SJSA1 (cell line): ENCODE results near the gene TIMELESS. TPM values are rescaled to one million over a fixed set of nuclear protein-coding genes. Genes with fewer than 3 reads are reported as not detected.
"Not testable (repeated sequence)": the region's sequence is repeated elsewhere in the genome, so short reads cannot be mapped to it uniquely, and the experiment has no call there.

Experiments used
- DNase-seq, 2 experiments: peaks; one replicate each; pipeline ENCODE4 v3.0.0-alpha.2; 2015 to 2020; ENCODE audit warnings: low spot score in 2 of 2, low read depth in 1 of 2
- H3K27ac ChIP-seq: fragments of 250-450 bp; sonication (Bioruptor Pico); 2 replicates; pipeline ENCODE4 v1.5.1; 2020; ENCODE audit warnings: mild to moderate bottlenecking, moderate library complexity
- H3K27me3 ChIP-seq: fragments of 250-450 bp; sonication (Bioruptor Pico); replicated peaks from 2 replicates; pipeline ENCODE4 v1.5.1; 2020; ENCODE audit warnings: mild to moderate bottlenecking, moderate library complexity
- H3K36me3 ChIP-seq: fragments of 250-450 bp; sonication (Bioruptor Pico); 2 replicates; pipeline ENCODE4 v1.5.1; 2020; ENCODE audit warnings: mild to moderate bottlenecking
- H3K4me1 ChIP-seq: fragments of 250-450 bp; sonication (Bioruptor Pico); replicated peaks from 2 replicates; pipeline ENCODE4 v1.6.1; 2021; ENCODE audit warnings: mild to moderate bottlenecking
- H3K4me3 ChIP-seq: fragments of 250-450 bp; sonication (Bioruptor Pico); 2 replicates; pipeline ENCODE4 v1.5.1; 2020; ENCODE audit warnings: mild to moderate bottlenecking
- H3K9me3 ChIP-seq: fragments of 250-450 bp; sonication (Bioruptor Pico); replicated peaks from 2 replicates; pipeline ENCODE4 v1.5.1; 2020; ENCODE audit warnings: mild to moderate bottlenecking
- total RNA-seq: library from RNA; depleted of rRNA; stranded (reverse); fragments of >200 nt; shearing (Covaris generic); gene quantifications from 2 replicates; pipeline ENCODE4 v1.2.3, GENCODE V29; 2014

The TIMELESS gene
- total RNA-seq, 1 experiment from 2014 or later: 11.9 TPM

DNA sequence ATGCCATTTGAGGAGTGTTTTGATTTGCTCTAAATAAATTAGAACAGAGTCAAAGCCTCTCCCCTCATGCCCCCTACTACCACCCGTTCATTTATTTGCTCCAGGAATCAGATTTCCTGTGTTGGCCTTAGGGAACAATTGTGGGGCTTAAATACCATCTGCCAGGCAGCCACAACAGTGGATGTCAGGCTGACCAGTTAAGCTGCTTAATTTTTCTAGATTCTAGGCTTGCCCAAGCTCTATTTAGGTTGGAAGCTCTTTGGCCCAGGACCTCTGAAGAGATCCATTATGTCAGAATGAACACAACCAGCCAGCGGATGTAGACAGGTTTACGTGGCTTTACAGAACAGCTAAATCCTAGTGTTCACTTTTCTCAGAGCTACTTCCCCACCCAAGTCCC lies 1.0 kb upstream of the TIMELESS start:
- DNase-seq: no peak
- Histone ChIP-seq H3K27ac (0 out of 2 replicates have a peak overlapping the region, but pooled peaks have one; percentile 7), H3K4me3 (no peak overlapping the region), H3K36me3 (peaks cover 6% of the 10 kb centered on the region; the same call in 1 of the 2 replicates), H3K9me3 (no peaks in the 10 kb centered on the region), H3K4me1 (peaks cover 10% of the 10 kb centered on the region), H3K27me3 (no peaks in the 10 kb centered on the region)

DNA sequence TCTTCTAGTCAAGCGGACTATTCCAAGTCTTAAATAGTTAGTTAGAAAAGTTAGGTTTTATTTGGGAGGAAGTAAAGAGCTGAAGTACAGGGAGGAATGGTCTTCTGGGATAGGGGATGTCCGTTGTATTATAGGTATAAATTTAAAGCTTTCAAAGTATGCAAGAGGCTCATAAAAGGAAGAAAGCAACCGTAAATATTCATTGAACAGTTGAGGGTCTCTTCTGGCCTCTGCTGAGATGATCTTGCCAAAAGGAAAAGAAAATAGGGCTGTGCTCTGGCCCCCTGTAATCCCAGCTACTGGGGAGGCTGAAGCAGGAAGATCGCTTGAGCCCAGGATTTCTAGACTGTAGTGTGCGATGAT lies 377 bp upstream of the TIMELESS start:
- Histone ChIP-seq H3K27ac (peak overlapping the region; percentile 85), H3K9me3 (no peaks in the 10 kb centered on the region), H3K4me3 (peak overlapping the region; percentile 62), H3K4me1 (peaks cover 10% of the 10 kb centered on the region), H3K36me3 (peaks cover 6% of the 10 kb centered on the region; the same call in 1 of the 2 replicates), H3K27me3 (no peaks in the 10 kb centered on the region)
- no peak for DNase-seq

- not testable (repeated sequence) for H3K9me3 ChIP-seq, H3K4me1 ChIP-seq, H3K36me3 ChIP-seq
Measured at GRCh38 chr12:56443208-56443607, 6.0 kb downstream of the TIMELESS start.

DNA sequence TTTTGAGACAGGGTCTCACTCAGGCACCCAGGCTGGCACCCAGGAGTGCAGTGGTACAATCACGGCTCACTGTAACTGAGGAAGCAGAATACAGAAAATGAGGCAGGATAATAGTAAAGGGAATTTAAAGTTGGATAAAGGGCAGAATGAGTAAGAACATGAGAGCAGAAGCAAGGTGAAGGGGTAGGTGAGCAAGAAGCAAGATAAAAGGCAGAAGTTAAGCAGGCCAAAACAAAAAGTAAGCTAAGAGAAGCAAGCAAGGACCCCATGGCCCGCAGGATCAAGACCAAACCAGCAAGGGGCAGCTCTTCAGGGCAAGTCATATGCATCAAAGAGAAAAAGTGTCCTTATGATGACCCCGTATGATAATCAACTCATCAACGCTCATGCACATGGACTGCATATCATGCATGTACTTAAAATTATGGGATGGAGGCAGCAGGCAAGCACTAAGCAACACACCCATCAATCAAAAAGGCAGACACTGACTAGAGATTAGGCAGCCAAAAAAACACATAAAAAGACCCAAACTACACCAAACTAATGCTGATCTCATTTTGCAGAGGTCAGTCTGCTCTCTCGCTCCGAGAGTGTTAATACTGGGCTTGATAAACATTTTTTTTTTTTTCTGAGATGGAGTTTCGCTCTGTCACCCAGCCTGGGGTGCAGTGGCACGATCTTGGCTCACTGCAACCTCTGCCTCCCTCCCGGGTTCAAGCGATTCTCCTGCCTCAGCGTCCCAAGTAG lies 11.6 kb downstream of the TIMELESS start:
- Histone ChIP-seq H3K27me3 (no peaks in the 10 kb centered on the region), H3K4me1 (no peaks in the 10 kb centered on the region), H3K27ac (no peak overlapping the region), H3K9me3 (no peaks in the 10 kb centered on the region), H3K4me3 (no peak overlapping the region), H3K36me3 (peaks cover 11% of the 10 kb centered on the region)
- no peak for DNase-seq

More at GRCh38 chr12:56443208-56443607, 6.0 kb downstream of the TIMELESS start:
- not testable (repeated sequence) for H3K27me3 ChIP-seq, H3K4me3 ChIP-seq, DNase-seq, H3K27ac ChIP-seq

GRCh38 chr12:56434828-56435227 lies 14.4 kb downstream of the TIMELESS start:
- Histone ChIP-seq H3K4me3 (no peak overlapping the region), H3K9me3 (no peaks in the 10 kb centered on the region)
- no peak for DNase-seq

GRCh38 chr12:56431850-56432249 lies 17.4 kb downstream of the TIMELESS start:
- H3K27me3 ChIP-seq: no peaks in the 10 kb centered on the region
- DNase-seq: no peak
- peaks cover 49% of the 10 kb centered on the region for H3K36me3 ChIP-seq
- H3K27ac ChIP-seq: no peak overlapping the region
- H3K4me3 ChIP-seq: no peak overlapping the region
- H3K4me1 ChIP-seq: peaks cover 4% of the 10 kb centered on the region
- no peaks in the 10 kb centered on the region for H3K9me3 ChIP-seq

More at GRCh38 chr12:56434828-56435227, 14.4 kb downstream of the TIMELESS start:
- H3K27me3 ChIP-seq: no peaks in the 10 kb centered on the region
- peaks cover 31% of the 10 kb centered on the region for H3K36me3 ChIP-seq
- peaks cover 4% of the 10 kb centered on the region for H3K4me1 ChIP-seq
- no peak overlapping the region for H3K27ac ChIP-seq

- Histone ChIP-seq H3K27me3 (no peaks in the 10 kb centered on the region), H3K27ac (no peak overlapping the region), H3K4me3 (no peak overlapping the region), H3K36me3 (peaks cover 50% of the 10 kb centered on the region), H3K4me1 (peaks cover 4% of the 10 kb centered on the region), H3K9me3 (no peaks in the 10 kb centered on the region)
- DNase-seq: no peak
Measured at GRCh38 chr12:56431288-56431687, 17.9 kb downstream of the TIMELESS start.

GRCh38 chr12:56425940-56426438 lies 23.2 kb downstream of the TIMELESS start:
- no peak for DNase-seq
- Histone ChIP-seq H3K36me3 (peaks cover 72% of the 10 kb centered on the region), H3K27ac (no peak overlapping the region), H3K27me3 (no peaks in the 10 kb centered on the region), H3K9me3 (no peaks in the 10 kb centered on the region), H3K4me1 (no peaks in the 10 kb centered on the region), H3K4me3 (no peak overlapping the region)

GRCh38 chr12:56425193-56425592 lies 24.0 kb downstream of the TIMELESS start:
- Histone ChIP-seq H3K27ac (no peak overlapping the region), H3K4me3 (no peak overlapping the region), H3K4me1 (no peaks in the 10 kb centered on the region), H3K27me3 (no peaks in the 10 kb centered on the region), H3K36me3 (peaks cover 70% of the 10 kb centered on the region), H3K9me3 (no peaks in the 10 kb centered on the region)
- DNase-seq: no peak

DNA sequence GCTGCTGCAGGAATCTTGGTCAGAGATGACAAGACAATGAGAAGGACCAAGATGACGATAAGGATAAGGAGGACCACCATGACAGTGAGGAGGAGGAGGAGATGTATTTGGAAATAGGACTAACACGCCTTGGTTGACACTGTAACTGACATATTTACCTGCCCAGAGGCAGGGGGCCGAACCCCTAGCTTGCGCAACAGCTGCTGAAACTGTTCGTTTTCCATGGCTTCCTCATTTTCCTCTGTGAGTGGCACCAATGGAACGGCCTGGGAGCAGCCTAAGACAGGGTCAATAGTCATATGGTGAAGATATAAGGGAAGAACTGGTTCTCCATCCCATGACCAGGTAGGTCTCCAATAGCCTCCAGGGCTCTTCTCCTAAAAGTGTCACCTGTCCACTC lies 28.8 kb downstream of the TIMELESS start:
- Histone ChIP-seq H3K4me3 (no peak overlapping the region), H3K36me3 (peaks cover 70% of the 10 kb centered on the region), H3K9me3 (no peaks in the 10 kb centered on the region), H3K4me1 (no peaks in the 10 kb centered on the region), H3K27me3 (no peaks in the 10 kb centered on the region), H3K27ac (no peak overlapping the region)
- no peak for DNase-seq

DNA sequence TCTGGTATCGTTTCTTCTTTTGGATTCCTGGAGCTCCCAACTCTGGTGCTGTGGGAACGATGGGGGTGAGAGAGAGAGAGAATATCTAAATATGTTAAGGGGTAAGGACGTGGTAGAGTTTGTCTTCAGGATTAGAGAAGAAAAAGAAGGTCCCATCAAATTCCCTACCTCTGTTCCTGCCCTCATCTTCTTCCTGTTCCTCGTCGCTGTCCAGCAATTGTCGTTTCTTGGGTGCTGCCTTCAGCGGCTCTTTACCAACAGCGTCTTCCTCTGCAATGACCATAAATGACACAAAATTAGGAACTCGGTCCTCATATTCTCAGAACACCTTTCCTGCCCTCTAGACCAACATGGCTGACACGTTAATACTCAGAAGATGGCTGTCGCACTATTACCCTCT lies 31.5 kb downstream of the TIMELESS start:
- DNase-seq: no peak
- H3K27ac ChIP-seq: no peak overlapping the region
- no peaks in the 10 kb centered on the region for H3K4me1 ChIP-seq
- H3K36me3 ChIP-seq: peaks cover 50% of the 10 kb centered on the region
- no peak overlapping the region for H3K4me3 ChIP-seq
- H3K9me3 ChIP-seq: no peaks in the 10 kb centered on the region
- H3K27me3 ChIP-seq: no peaks in the 10 kb centered on the region

DNA sequence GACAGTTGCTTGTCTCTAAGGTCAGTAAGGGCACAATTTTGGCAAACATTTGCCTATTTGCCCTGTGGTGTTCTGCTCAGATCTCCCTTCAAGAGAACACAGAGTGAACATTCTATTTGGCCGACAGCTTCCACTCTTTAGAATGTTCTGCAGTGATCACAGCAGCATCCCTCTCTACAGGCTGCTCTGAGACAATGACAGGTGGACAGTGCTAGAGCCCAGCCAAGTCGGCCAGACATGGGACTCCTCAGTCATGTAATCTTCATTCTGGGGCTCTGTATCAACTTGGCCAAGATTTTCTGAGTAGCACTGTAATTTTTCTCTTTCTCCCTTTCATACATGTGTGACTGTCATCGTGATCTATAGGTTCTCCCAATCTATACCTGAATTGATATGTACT lies 34.8 kb downstream of the TIMELESS start:
- H3K4me3 ChIP-seq: no peak overlapping the region

DNA sequence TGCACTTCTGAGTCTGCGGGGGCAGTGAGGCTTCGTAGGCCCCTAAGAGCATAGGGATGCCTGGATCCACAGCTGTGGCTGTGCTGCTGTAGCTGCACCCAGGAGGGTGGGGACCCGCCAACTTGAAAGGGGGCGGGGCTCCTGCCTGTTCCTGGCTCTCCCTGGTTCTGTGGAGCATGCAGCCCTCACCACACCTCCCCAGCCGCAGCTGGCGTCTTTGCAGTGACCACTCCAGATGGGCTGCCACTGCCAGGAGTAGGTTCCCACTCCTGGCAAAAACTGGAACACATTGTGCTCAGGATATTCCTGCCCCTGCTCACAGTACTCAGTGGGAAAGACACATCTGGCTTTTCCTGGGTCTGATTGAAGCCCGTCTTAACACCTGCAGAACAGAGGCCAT lies 35.8 kb downstream of the TIMELESS start:
- DNase-seq: no peak
- no peaks in the 10 kb centered on the region for H3K9me3 ChIP-seq
- H3K27ac ChIP-seq: no peak overlapping the region
- H3K27me3 ChIP-seq: no peaks in the 10 kb centered on the region
- H3K4me1 ChIP-seq: no peaks in the 10 kb centered on the region
- H3K4me3 ChIP-seq: no peak overlapping the region
- peaks cover 22% of the 10 kb centered on the region for H3K36me3 ChIP-seq

More for the DNA sequence above, 34.8 kb downstream of the TIMELESS start:
- no peaks in the 10 kb centered on the region for H3K4me1 ChIP-seq
- H3K27ac ChIP-seq: no peak overlapping the region
- peaks cover 28% of the 10 kb centered on the region for H3K36me3 ChIP-seq
- H3K9me3 ChIP-seq: no peaks in the 10 kb centered on the region
- no peaks in the 10 kb centered on the region for H3K27me3 ChIP-seq
- no peak for DNase-seq

DNA sequence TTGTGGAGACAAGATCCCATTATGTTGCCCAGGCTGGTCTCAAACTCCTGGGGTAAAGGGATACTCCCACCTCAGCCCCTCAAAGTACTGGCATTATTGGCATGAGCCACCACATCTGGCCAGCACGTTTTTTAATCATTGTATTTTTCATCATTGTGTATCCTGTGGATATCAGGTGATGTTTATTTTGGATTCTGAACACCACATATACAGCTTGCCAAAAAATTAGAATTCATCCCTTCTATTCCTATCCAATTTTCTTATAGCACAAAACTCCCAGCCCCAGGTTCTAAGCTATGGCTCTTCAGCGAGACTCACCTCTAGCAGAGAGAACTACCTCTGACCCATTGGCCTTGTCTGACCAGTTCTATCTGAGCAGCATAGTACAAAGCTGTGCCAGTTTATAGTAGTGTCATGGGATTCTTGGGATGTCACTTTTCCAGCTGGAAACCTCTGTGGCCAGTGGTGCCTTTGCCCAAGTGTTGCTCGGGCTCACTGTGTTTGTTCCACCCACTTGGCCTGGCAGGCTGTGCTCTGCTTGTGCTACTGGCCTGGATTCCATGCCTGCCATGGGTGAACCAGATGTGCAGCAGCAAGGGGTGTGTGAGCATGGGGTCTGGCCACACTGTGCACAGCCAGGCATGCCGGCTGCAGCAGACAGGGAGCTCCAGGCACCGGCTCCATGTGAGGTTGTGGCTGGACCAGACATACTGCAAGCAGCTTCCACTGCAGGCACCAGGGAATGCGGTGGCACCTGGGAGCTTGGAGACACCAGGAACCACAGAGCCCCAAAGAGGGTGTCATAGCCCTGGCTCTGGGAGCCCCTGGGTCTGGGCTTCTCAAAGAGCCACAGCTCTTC lies 37.2 kb downstream of the TIMELESS start:
- H3K9me3 ChIP-seq: no peaks in the 10 kb centered on the region
- peaks cover 10% of the 10 kb centered on the region for H3K36me3 ChIP-seq
- no peaks in the 10 kb centered on the region for H3K4me1 ChIP-seq
- H3K4me3 ChIP-seq: no peak overlapping the region
- H3K27me3 ChIP-seq: no peaks in the 10 kb centered on the region
- H3K27ac ChIP-seq: no peak overlapping the region
- DNase-seq: no peak
